Heart right ventricle (tissue), 16 donors: ENCODE results near the gene GPBP1L1. TPM values are rescaled to one million over a fixed set of nuclear protein-coding genes. Genes with fewer than 3 reads are reported as not detected.
"Not testable (repeated sequence)": the region's sequence is repeated elsewhere in the genome, so short reads cannot be mapped to it uniquely, and the experiment has no call there.

ENCODE experiments used
- ATAC-seq, 8 donors: fragments of 200-7000 bp; cut with Tn5 transposase; one replicate each; pipeline ENCODE4 v1.9.1; 2020; ENCODE audit warnings: mild to moderate bottlenecking in 8 of 8, moderate library complexity in 8 of 8, moderate number of reproducible peaks in 1 of 8
- DNase-seq, 2 donors: peaks; one replicate each; pipeline ENCODE4 v3.0.0-alpha.2; 2020
- H3K27ac ChIP-seq, 10 donors: fragments of 200-600 bp; sonication (generic) in 2 of 10; one replicate each; pipeline versions ENCODE4 v1.5.0 to v1.8.0; 2020 to 2022; ENCODE audit warnings: mild to moderate bottlenecking in 3 of 10
- H3K27me3 ChIP-seq, 7 donors: fragments of 200-600 bp; one replicate each; pipeline ENCODE4 v1.8.0; 2021 to 2022; ENCODE audit warnings: mild to moderate bottlenecking in 2 of 7
- H3K36me3 ChIP-seq, 9 donors: fragments of 200-600 bp; sonication (generic) in 1 of 9; one replicate each; pipeline versions ENCODE4 v1.5.0 to v1.8.0; 2020 to 2022; ENCODE audit warnings: mild to moderate bottlenecking in 2 of 9
- H3K4me1 ChIP-seq, 9 donors: fragments of 200-600 bp; sonication (generic) in 1 of 9; one replicate each; pipeline versions ENCODE4 v1.5.0 to v1.8.0; 2020 to 2022; ENCODE audit warnings: mild to moderate bottlenecking in 4 of 9
- H3K4me3 ChIP-seq, 10 donors: fragments of 200-600 bp; sonication (generic) in 2 of 10; one replicate each; pipeline versions ENCODE4 v1.5.0 to v1.8.0; 2020 to 2022; ENCODE audit warnings: mild to moderate bottlenecking in 7 of 10, moderate library complexity in 2 of 10
- H3K9me3 ChIP-seq, 11 donors: fragments of 200-600 bp in 10 of 11; sonication (generic) in 2 of 11; one replicate each; pipeline versions ENCODE4 v1.5.0 to v1.8.0; 2013 to 2022; ENCODE audit warnings: mild to moderate bottlenecking in 2 of 11, control low read depth in 1 of 11, moderate library complexity in 1 of 11
- WGBS, 2 donors: extraction: QIAGEN DNeasy Blood & Tissue Kit; methylation state at CpG; one replicate each; pipeline ENCODE4 v1.1.7; 2013; ENCODE audit warnings: inconsistent platforms in 1 of 2; 5-methylcytosine and 5-hydroxymethylcytosine counted together
- intact Hi-C, 10 donors: fragments of 100-400 bp; cut with DNase I; formaldehyde crosslinking; loops; one replicate each; pipeline versions ENCODE4 v1.11.1 to v1.14.2; 2022
- polyA plus RNA-seq, 2 donors: library from polyadenylated mRNA; stranded (reverse); fragments of 200-250 nt; gene quantifications; one replicate each; pipeline ENCODE4 v1.2.3, GENCODE V29; 2013
- total RNA-seq, 10 donors: library from RNA; stranded (reverse); fragmentation: NEBNext Ultra II Directional in 3 of 10; extraction: Animal tissue kit (Norgen Biotek cat#: 25700) in 3 of 10; gene quantifications; one replicate each; pipeline versions ENCODE4 v1.2.1 to v1.2.4, GENCODE V29; 2021 to 2023
- TF ChIP-seq, protein P1 (sequence below), 9 donors: fragments of 200-600 bp; sonication (generic) in 2 of 9; IDR thresholded peaks; one replicate each; pipeline versions ENCODE4 v1.5.0 to v1.8.0; 2021 to 2022; ENCODE audit warnings: antibody characterized with exemption in 9 of 9, mild to moderate bottlenecking in 5 of 9, moderate library complexity in 1 of 9
- donor health status: Arrhythmogenic right ventricular cardiomyopathy.
- donor health status: ischemic (EF 13 %, LVEDD 7.1; RV severe dilation, severe dysfunction).
- donor health status: healthy with polysubstance abuse.
- donor health status: DM: no; HTN: yes; CAD: no.
- donor health status: DM: no; HTN: no; CAD: no.
- donor health status: ischemic (EF 25% LVEDD 6.9; RV normal size, moderate dysfunction).
- donor health status: ischemic (EF 25% LVEDD 5.7; RV mildly dilated, moderate dysfunction).
- donor health status: healthy.
- donor health status: DM: yes; HTN: yes; CAD: no.
- donor health status: Ischemic cardiomyopathy.
- donor health status: ischemic (EF 35%, LVEDD 5.7; RV mildly dilated, moderate dysfunction).
- donor health status: nonischemic (EF 11% LVEDD 7.7; RV severe dilation, severe dysfunction).
- donor health status: DM: yes; HTN: yes; CAD: no.
- donor health status: PGD.
- donor health status: ischemic (EF 29% LVEDD 5.4; RV normal size, mild dysfunction).
- donor health status: nonischemic (EF 23%, LVEDD 6.1; RV moderate dilation, normal function).

GPBP1L1 gene
- total and polyA plus RNA-seq, 12 donors: 27.6 to 95.0 (median 81.6) TPM

DNA sequence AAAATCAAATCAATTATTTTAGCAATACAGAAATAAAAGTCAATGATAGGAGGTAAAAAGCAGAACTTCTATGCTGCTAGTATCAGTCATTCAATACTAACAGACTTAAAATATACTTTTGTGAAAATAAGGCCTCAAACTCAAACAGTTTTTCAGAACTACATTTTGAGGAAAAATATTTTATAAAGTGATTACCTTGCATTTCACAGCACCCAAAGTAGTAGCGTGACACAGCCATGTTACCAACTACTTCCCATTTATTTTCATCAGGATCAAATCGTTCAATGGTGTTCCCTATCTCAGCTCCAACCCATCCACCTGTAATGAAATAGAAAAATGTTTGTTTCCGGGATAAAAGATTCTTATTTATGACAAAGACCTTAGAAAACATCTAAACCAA lies 30.4 kb upstream of the GPBP1L1 start:
- no peaks in the 10 kb centered on the region for H3K9me3 ChIP-seq
- DNase-seq: no peak
- no peak for ATAC-seq
- no peak overlapping the region for H3K27ac ChIP-seq
- H3K4me3 ChIP-seq: no peak overlapping the region
- TF ChIP-seq, protein P1, sequence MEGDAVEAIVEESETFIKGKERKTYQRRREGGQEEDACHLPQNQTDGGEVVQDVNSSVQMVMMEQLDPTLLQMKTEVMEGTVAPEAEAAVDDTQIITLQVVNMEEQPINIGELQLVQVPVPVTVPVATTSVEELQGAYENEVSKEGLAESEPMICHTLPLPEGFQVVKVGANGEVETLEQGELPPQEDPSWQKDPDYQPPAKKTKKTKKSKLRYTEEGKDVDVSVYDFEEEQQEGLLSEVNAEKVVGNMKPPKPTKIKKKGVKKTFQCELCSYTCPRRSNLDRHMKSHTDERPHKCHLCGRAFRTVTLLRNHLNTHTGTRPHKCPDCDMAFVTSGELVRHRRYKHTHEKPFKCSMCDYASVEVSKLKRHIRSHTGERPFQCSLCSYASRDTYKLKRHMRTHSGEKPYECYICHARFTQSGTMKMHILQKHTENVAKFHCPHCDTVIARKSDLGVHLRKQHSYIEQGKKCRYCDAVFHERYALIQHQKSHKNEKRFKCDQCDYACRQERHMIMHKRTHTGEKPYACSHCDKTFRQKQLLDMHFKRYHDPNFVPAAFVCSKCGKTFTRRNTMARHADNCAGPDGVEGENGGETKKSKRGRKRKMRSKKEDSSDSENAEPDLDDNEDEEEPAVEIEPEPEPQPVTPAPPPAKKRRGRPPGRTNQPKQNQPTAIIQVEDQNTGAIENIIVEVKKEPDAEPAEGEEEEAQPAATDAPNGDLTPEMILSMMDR (IDR thresholded peaks at IDR 0.05): no peak
- intact Hi-C loops: loop anchor here in 1 of 10 donors (2.0 kb wide), 1 partner anchor 18 kb away; no protein-coding TSS in a partner anchor
- H3K27me3 ChIP-seq: no peaks in the 10 kb centered on the region
- no peaks in the 10 kb centered on the region for H3K4me1 ChIP-seq
- 93 to 96% methylated on average over 3 of the region's 3 CpGs for WGBS, 2 donors
- peaks cover 0 to 81% (median 8%) of the 10 kb centered on the region in 9 donors for H3K36me3 ChIP-seq

DNA sequence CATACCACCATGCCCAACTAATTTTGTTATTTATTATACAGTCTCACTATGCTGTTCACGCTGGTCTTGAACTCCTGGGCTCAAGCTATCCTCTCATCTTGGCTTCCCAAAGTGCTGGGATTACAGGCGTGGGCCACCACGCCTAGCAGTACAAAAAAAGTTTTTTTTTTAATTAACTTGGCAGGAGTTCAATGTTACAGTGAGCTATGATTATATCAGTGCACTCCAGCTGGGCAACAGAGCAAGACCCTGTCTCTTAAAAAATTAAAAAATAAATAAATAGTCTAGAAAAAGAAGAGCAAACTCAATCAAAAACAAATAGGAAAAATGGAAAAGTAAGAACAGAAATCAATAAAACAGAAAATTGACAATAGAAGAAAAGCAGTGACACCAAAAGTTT lies 27.4 kb upstream of the GPBP1L1 start:
- 89 to 93% methylated on average over 3 of the region's 3 CpGs for whole genome bisulfite sequencing, 2 donors
- intact Hi-C loops: no loop called here
- DNase-seq (no peak), ATAC-seq (no peak)
- Histone ChIP-seq H3K27me3 (no peaks in the 10 kb centered on the region), H3K9me3 (peaks cover 0 to 2% (median 0%) of the 10 kb centered on the region in 11 donors), H3K4me3 (no peak overlapping the region), H3K36me3 (peaks cover 0 to 84% (median 16%) of the 10 kb centered on the region in 9 donors), H3K4me1 (no peaks in the 10 kb centered on the region), H3K27ac (no peak overlapping the region)
- TF ChIP-seq, protein P1 (IDR thresholded peaks at IDR 0.05): no peak

DNA sequence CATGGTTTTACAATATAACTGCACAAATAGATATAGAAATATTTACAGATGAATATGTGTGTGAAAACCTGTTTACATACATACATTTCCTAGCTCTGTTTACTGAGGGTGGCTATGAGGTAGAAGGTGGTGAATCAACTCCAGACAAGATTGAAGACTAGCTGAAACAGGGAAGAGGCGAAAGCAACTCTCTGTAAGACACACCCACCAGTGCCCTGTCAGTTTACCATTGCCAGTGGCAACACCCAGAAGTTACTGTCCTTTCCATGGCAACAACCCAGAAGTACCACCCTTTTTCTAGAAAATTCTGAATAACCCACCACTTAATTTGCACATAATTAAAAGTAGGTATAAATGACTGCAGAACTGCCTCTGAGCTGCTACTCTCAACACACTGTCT lies 18.3 kb upstream of the GPBP1L1 start:
- H3K27me3 ChIP-seq: no peaks in the 10 kb centered on the region
- no peaks in the 10 kb centered on the region for H3K4me1 ChIP-seq
- no peak overlapping the region for H3K4me3 ChIP-seq
- peaks cover 0 to 72% (median 14%) of the 10 kb centered on the region in 9 donors for H3K36me3 ChIP-seq
- ATAC-seq (no peak), DNase-seq (no peak)
- TF ChIP-seq, protein P1 (IDR thresholded peaks at IDR 0.05): no peak
- peaks cover 0 to 17% (median 0%) of the 10 kb centered on the region in 11 donors for H3K9me3 ChIP-seq
- intact Hi-C loops: no loop called here
- WGBS, 2 donors: 95% methylated on average over 1 of the region's 1 CpG
- no peak overlapping the region for H3K27ac ChIP-seq

DNA sequence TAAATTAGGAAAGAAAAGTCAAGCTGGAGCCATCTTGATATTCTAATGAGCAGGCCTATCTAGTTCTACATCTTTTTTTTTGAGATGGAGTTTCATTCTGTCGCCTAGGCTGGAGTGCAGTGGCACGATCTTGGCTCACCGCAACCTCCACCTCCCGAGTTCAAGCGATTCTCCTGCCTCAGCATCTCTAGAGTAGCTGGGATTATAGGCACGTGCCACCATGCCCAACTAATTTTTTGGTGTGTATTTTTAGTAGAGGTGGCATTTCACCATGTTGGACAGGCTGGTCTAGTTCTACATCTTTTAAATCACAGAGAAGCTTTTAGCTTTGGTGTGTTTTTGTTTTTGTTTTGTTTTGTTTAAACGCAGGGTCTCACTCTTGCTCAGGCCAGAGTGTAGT lies 8.5 kb upstream of the GPBP1L1 start:
- intact Hi-C loops: no loop called here
- Histone ChIP-seq H3K4me3 (no peak overlapping the region), H3K27ac (no peak overlapping the region), H3K36me3 (peaks cover 0 to 91% (median 29%) of the 10 kb centered on the region in 9 donors), H3K9me3 (no peaks in the 10 kb centered on the region), H3K4me1 (peaks cover 0 to under 1% (median 0%) of the 10 kb centered on the region in 9 donors), H3K27me3 (no peaks in the 10 kb centered on the region)
- ATAC-seq (no peak), DNase-seq (no peak)
- 93 to 95% methylated on average over 7 of the region's 7 CpGs for WGBS, 2 donors
- TF ChIP-seq, protein P1 (IDR thresholded peaks at IDR 0.05): no peak

DNA sequence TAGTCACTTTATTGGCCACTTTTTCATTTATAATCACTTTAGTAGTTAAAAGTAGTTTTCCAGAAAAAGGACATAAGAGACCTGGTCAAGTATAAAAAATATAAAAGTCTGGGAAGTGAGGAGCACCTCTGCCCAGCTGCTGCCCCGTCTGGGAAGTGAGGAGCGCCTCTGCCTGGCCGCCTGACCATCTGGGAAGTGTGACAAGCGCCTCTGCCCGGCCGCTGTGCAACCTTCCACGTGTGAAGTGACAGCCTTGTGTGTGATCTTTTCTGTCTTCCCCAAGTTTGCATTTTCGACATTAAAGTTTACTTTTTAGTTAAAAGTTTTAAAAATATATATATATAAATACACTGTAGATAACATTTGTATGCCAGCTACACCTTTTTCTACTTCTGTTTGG lies 7.5 kb upstream of the GPBP1L1 start:
- 81 to 87% methylated on average over 8 of the region's 8 CpGs for WGBS, 2 donors
- ATAC-seq, intact Hi-C loops: not testable (repeated sequence)

More for the DNA sequence above, 7.5 kb upstream of the GPBP1L1 start:
- Histone ChIP-seq H3K4me1 (peaks cover 0 to 11% (median 9%) of the 10 kb centered on the region in 9 donors), H3K36me3 (peaks cover 0 to 81% (median 29%) of the 10 kb centered on the region in 9 donors)
- not testable (repeated sequence) for H3K27ac ChIP-seq, H3K9me3 ChIP-seq, H3K4me3 ChIP-seq, DNase-seq, H3K27me3 ChIP-seq
